ENCODE measurements around the gene PSME1.

PSME1 gene

GRCh38 chr14:24127673-24128072 lies 8.3 kb upstream of the PSME1 start:
- no peak for TF ChIP-seq EZH2phosphoT487 (conservative IDR thresholded peaks at IDR 0.05; ENCODE audit: low read length)
- TF ChIP-seq, protein P1, sequence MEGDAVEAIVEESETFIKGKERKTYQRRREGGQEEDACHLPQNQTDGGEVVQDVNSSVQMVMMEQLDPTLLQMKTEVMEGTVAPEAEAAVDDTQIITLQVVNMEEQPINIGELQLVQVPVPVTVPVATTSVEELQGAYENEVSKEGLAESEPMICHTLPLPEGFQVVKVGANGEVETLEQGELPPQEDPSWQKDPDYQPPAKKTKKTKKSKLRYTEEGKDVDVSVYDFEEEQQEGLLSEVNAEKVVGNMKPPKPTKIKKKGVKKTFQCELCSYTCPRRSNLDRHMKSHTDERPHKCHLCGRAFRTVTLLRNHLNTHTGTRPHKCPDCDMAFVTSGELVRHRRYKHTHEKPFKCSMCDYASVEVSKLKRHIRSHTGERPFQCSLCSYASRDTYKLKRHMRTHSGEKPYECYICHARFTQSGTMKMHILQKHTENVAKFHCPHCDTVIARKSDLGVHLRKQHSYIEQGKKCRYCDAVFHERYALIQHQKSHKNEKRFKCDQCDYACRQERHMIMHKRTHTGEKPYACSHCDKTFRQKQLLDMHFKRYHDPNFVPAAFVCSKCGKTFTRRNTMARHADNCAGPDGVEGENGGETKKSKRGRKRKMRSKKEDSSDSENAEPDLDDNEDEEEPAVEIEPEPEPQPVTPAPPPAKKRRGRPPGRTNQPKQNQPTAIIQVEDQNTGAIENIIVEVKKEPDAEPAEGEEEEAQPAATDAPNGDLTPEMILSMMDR (IDR thresholded peaks at IDR 0.05; ENCODE audit: insufficient read depth, low read length, poor library complexity, severe bottlenecking), result no peak
- Histone ChIP-seq H3K9me3 (ENCODE audit: insufficient read depth, low read length) (no peaks in the 10 kb centered on the region), H3K36me3 (ENCODE audit: low read length) (no peaks in the 10 kb centered on the region), H3K79me2 (ENCODE audit: insufficient read depth, low read length) (no peaks in the 10 kb centered on the region), H3F3A (ENCODE audit: insufficient read depth) (no peaks in the 10 kb centered on the region; the same call in 1 of the 2 replicates), H2AFZ (ENCODE audit: low read depth, low read length, severe bottlenecking) (no peak overlapping the region), H3K4me3 (ENCODE audit: insufficient read depth, low read length, poor library complexity, severe bottlenecking) (no peak overlapping the region), H3K4me2 (ENCODE audit: low read depth, low read length, poor library complexity, severe bottlenecking) (no peak overlapping the region), H3K9me2 (replicated peaks; ENCODE audit: insufficient read depth, low read length) (no peaks in the 10 kb centered on the region), H3K27ac (ENCODE audit: low read depth, low read length) (no peak overlapping the region), H3K9ac (ENCODE audit: low read length) (no peak overlapping the region), H4K20me1 (ENCODE audit: low read depth, low read length) (no peaks in the 10 kb centered on the region), H3K27me3 (ENCODE audit: low read length) (no peaks in the 10 kb centered on the region)

DNA sequence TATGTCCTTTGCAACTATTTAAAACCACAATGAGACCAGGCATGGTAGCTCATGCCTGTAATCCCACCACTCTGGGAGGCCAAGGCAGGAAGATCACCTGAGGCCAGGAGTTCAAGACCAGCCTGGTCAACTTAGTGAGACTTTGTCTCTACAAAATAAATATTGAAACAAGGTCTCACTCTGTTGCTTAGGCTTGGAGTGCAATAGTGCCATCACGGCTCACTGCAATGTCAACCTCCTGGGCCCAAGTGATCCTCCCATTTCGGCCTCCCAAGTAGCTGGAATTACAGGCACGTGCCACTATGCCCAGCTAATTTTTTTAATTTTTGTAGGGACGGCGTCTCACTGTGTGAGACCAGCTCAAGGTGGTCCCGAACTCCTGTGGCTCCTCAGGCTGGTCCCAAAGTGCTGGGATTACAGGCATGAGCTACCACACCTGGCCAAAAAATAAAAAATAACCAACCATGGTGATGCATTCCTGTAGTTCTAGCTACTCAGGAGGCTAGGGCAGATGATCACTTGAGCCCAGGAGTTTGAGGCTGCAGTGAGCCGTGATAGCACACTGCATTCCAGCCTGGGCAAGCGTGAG lies 6.5 kb upstream of the PSME1 start:
- no peaks in the 10 kb centered on the region for H4K20me1 ChIP-seq (ENCODE audit: low read depth, low read length)
- TF ChIP-seq, protein P1 (IDR thresholded peaks at IDR 0.05; ENCODE audit: insufficient read depth, low read length, poor library complexity, severe bottlenecking), result no peak
- no peak for TF ChIP-seq EZH2phosphoT487 (conservative IDR thresholded peaks at IDR 0.05; ENCODE audit: low read length)
- H2AFZ ChIP-seq (ENCODE audit: low read depth, low read length, severe bottlenecking), result no peak overlapping the region
- H3K79me2 ChIP-seq (ENCODE audit: insufficient read depth, low read length), result no peaks in the 10 kb centered on the region
- H3K27ac ChIP-seq (ENCODE audit: low read depth, low read length), result no peak overlapping the region
- H3K4me2 ChIP-seq (ENCODE audit: low read depth, low read length, poor library complexity, severe bottlenecking), result no peak overlapping the region
- no peaks in the 10 kb centered on the region; the same call in 1 of the 2 replicates for H3F3A ChIP-seq (ENCODE audit: insufficient read depth)
- H3K27me3 ChIP-seq (ENCODE audit: low read length), result no peaks in the 10 kb centered on the region
- no peaks in the 10 kb centered on the region for H3K9me2 ChIP-seq (replicated peaks; ENCODE audit: insufficient read depth, low read length)
- H3K9me3 ChIP-seq (ENCODE audit: insufficient read depth, low read length), result no peaks in the 10 kb centered on the region
- H3K4me3 ChIP-seq (ENCODE audit: insufficient read depth, low read length, poor library complexity, severe bottlenecking), result no peak overlapping the region
- H3K36me3 ChIP-seq (ENCODE audit: low read length), result no peaks in the 10 kb centered on the region
- no peak overlapping the region for H3K9ac ChIP-seq (ENCODE audit: low read length)

DNA sequence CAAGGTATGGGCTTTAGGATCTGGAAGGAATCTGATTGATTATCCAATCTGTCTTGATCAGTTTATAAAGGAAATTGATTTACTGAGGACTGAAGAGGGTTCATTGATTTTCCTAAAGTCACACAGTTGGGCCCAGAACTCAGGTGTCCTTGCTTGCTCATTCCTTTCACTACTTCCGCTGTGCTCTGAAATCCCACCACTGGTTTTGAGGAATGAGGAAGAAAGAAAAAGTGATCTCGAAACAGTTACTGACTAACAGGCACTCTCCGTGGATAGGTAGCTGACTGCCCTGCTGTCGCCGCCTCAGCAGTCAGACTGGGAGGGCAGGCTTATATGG lies 5.6 kb upstream of the PSME1 start, which contains the start of gene FITM1:
FITM1 (plus strand) TSS at position 280 of the 337 bp plus-strand sequence. CDS start 905 bp downstream, outside the sequence.
- H3K4me3 ChIP-seq (ENCODE audit: insufficient read depth, low read length, poor library complexity, severe bottlenecking), result no peak within 1 kb of the TSS

More for the DNA sequence above, 5.6 kb upstream of the PSME1 start, which contains the start of gene FITM1:
- Histone ChIP-seq H4K20me1 (ENCODE audit: low read depth, low read length) (no peaks in the 10 kb centered on the region), H3K36me3 (ENCODE audit: low read length) (no peaks in the 10 kb centered on the region), H3K79me2 (ENCODE audit: insufficient read depth, low read length) (no peaks in the 10 kb centered on the region), H2AFZ (ENCODE audit: low read depth, low read length, severe bottlenecking) (no peak within 1 kb of the TSS), H3F3A (ENCODE audit: insufficient read depth) (peaks cover 3% of the 10 kb centered on the region), H3K9ac (ENCODE audit: low read length) (no peak within 1 kb of the TSS), H3K27ac (ENCODE audit: low read depth, low read length) (no peak within 1 kb of the TSS), H3K9me2 (replicated peaks; ENCODE audit: insufficient read depth, low read length) (no peaks in the 10 kb centered on the region), H3K4me2 (ENCODE audit: low read depth, low read length, poor library complexity, severe bottlenecking) (no peak within 1 kb of the TSS), H3K9me3 (ENCODE audit: insufficient read depth, low read length) (no peaks in the 10 kb centered on the region), H3K27me3 (ENCODE audit: low read length) (no peaks in the 10 kb centered on the region)
- TF ChIP-seq, protein P1 (IDR thresholded peaks at IDR 0.05; ENCODE audit: insufficient read depth, low read length, poor library complexity, severe bottlenecking), result no peak
- TF ChIP-seq EZH2phosphoT487 (conservative IDR thresholded peaks at IDR 0.05; ENCODE audit: low read length), result no peak

All from SU-DHL-6 (cell line).